Pancreas (tissue), 10 donors: ENCODE data around the gene DAZ3. TPM values are rescaled to one million over a fixed set of nuclear protein-coding genes. Genes with fewer than 3 reads are reported as not detected.
"Not testable (repeated sequence)": the region's sequence is repeated elsewhere in the genome, so short reads cannot be mapped to it uniquely, and the experiment has no call there.

ENCODE experiments used
- ATAC-seq, 4 donors: fragments of 200-7000 bp; cut with Tn5 transposase; one replicate each; pipeline versions ENCODE4 v1.8.0 to v1.9.1; 2020; ENCODE audit warnings: mild to moderate bottlenecking in 4 of 4, moderate library complexity in 4 of 4
- DNase-seq, 6 donors: peaks; one replicate each; pipeline ENCODE4 v3.0.0-alpha.2; 2020
- FAIRE-seq: peaks from 2 replicates; lab custom pipeline; 2012; peaks lifted over from hg19 to GRCh38; lab: Jason Lieb, UNC
- H3K27ac ChIP-seq, 4 donors: fragments of 200-600 bp; sonication (generic); 1 replicate in 3 of 4; 2 replicates in 1 of 4; pipeline versions ENCODE4 v1.5.0 to v1.8.0; 2020
- H3K27me3 ChIP-seq, 4 donors: fragments of 200-600 bp; one replicate each; pipeline ENCODE4 v1.8.0; 2021
- H3K36me3 ChIP-seq, 3 donors: fragments of 200-600 bp; sonication (generic) in 1 of 3; one replicate each; pipeline versions ENCODE4 v1.5.0 to v1.8.0; 2020 to 2021
- H3K4me1 ChIP-seq, 3 donors: fragments of 200-600 bp; one replicate each; pipeline ENCODE4 v1.8.0; 2021
- H3K4me3 ChIP-seq, 4 donors: fragments of 200-600 bp; sonication (generic) in 2 of 4; one replicate each; pipeline versions ENCODE4 v1.5.0 to v1.8.0; 2020 to 2021
- H3K9me3 ChIP-seq, 4 donors: fragments of 200-600 bp; one replicate each; pipeline ENCODE4 v1.8.0; 2021
- WGBS, 2 donors: extraction: QIAGEN DNeasy Blood & Tissue Kit; methylation state at CpG; one replicate each; pipeline ENCODE4 v1.1.7; 2013; 5-methylcytosine and 5-hydroxymethylcytosine counted together
- intact Hi-C, 3 donors: fragments of 100-400 bp; cut with DNase I; formaldehyde crosslinking; loops; one replicate each; pipeline versions ENCODE4 v1.11.1 to v1.14.2; 2022
- polyA plus RNA-seq, 2 donors: library from polyadenylated mRNA; stranded (reverse); fragments of 200-250 nt; gene quantifications; one replicate each; pipeline ENCODE4 v1.2.3, GENCODE V29; 2013
- total RNA-seq, 6 donors: library from RNA; stranded (reverse); fragmentation: NEBNext Ultra II Directional in 4 of 6; extraction: Animal tissue kit (Norgen Biotek cat#: 25700) in 4 of 6; gene quantifications; one replicate each; pipeline versions ENCODE4 v1.2.1 to v1.2.4, GENCODE V29; 2021 to 2023
- donor health status: healthy with polysubstance abuse.
- donor health status: DM: no; HTN: no; CAD: no; lungs with moderate emphysema.
- donor health status: DM: no; HTN: no; CAD: no.
- donor health status: control.
- donor health status: control.
- donor health status: Bipolar disorder and iron deficiency.
- donor health status: DM: yes; HTN: yes; CAD: no.
- donor health status: DM: no; HTN: no; CAD: no.
- donor health status: DM: no; HTN: no; CAD: no.
- donor health status: DM: yes; HTN: yes; CAD: no.

Gene DAZ3, protein sequence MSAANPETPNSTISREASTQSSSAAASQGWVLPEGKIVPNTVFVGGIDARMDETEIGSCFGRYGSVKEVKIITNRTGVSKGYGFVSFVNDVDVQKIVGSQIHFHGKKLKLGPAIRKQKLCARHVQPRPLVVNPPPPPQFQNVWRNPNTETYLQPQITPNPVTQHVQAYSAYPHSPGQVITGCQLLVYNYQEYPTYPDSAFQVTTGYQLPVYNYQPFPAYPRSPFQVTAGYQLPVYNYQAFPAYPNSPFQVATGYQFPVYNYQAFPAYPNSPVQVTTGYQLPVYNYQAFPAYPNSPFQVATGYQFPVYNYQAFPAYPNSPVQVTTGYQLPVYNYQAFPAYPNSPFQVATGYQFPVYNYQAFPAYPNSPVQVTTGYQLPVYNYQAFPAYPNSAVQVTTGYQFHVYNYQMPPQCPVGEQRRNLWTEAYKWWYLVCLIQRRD
- total RNA-seq: not detected
- not detected for polyA plus RNA-seq

DNA sequence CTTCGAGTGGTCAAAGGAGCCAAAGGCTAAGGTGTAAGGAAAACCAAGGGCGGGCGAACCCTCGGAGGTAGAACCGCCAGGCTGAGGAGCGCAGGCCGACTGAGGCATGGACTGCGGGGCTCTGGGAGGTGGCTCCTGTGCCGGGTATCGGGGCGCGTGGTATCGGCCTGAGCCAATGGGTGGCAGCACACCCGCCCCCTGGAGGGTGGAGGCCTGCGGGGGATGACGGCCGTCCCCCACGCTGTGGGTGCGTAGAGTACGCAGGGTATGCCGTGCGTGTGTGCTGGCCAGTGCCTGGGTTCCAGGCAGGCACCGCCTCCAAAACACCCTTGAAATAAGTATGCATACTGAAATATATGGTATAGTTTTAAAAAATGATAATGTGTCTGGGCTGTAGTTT, at the start of gene DAZ3:
DAZ3 (minus strand) TSS at position 101 of the 400 bp plus-strand sequence. CDS start 208 bp downstream, outside the sequence.
- H3K36me3 ChIP-seq, ATAC-seq, H3K27ac ChIP-seq, DNase-seq, H3K4me3 ChIP-seq, H3K9me3 ChIP-seq, FAIRE-seq, H3K4me1 ChIP-seq, H3K27me3 ChIP-seq, intact Hi-C loops: not testable (repeated sequence)
- no CpG with 5 or more reads among the region's 23 CpGs for WGBS, 2 donors

DNA sequence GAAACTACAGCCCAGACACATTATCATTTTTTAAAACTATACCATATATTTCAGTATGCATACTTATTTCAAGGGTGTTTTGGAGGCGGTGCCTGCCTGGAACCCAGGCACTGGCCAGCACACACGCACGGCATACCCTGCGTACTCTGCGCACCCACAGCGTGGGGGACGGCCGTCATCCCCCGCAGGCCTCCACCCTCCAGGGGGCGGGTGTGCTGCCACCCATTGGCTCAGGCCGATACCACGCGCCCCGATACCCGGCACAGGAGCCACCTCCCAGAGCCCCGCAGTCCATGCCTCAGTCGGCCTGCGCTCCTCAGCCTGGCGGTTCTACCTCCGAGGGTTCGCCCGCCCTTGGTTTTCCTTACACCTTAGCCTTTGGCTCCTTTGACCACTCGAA, 20.4 kb upstream of the DAZ3 start, which contains the start of gene DAZ4:
DAZ4 (plus strand) TSS at position 301 of the 400 bp plus-strand sequence. CDS start 208 bp downstream, outside the sequence.
- H3K27me3 ChIP-seq, H3K36me3 ChIP-seq, H3K4me3 ChIP-seq, ATAC-seq, FAIRE-seq, H3K4me1 ChIP-seq, intact Hi-C loops, H3K27ac ChIP-seq, DNase-seq, H3K9me3 ChIP-seq: not testable (repeated sequence)
- 95% methylated on average over 8 of the region's 23 CpGs; no CpG with 5 or more reads in 1 of the 2 donors for whole genome bisulfite sequencing, 2 donors

DNA sequence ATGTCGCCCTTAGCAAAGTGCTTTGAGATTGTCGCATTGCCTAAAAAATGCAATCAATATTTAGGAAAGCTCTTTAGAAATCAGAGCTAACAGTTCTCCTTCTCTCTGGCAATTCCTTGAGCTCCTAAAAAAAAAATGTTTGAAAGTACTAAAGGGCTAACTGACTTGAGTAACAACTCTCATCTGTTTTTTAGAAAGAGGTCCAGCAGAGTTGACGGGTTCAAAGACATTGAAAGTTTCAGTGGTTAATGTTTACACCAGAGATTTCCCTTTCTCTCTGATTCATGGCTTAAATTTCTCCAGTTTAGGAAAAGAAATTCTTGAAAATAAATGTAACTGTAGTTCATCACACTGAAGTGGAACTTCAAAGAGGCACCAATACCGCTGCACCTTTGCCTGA, 11.9 kb upstream of the DAZ3 start:
- H3K4me3 ChIP-seq, intact Hi-C loops, H3K4me1 ChIP-seq, H3K27ac ChIP-seq, ATAC-seq, H3K27me3 ChIP-seq, H3K9me3 ChIP-seq, H3K36me3 ChIP-seq, FAIRE-seq, DNase-seq: not testable (repeated sequence)
- no CpG with 5 or more reads among the region's 4 CpGs for WGBS, 2 donors

DNA sequence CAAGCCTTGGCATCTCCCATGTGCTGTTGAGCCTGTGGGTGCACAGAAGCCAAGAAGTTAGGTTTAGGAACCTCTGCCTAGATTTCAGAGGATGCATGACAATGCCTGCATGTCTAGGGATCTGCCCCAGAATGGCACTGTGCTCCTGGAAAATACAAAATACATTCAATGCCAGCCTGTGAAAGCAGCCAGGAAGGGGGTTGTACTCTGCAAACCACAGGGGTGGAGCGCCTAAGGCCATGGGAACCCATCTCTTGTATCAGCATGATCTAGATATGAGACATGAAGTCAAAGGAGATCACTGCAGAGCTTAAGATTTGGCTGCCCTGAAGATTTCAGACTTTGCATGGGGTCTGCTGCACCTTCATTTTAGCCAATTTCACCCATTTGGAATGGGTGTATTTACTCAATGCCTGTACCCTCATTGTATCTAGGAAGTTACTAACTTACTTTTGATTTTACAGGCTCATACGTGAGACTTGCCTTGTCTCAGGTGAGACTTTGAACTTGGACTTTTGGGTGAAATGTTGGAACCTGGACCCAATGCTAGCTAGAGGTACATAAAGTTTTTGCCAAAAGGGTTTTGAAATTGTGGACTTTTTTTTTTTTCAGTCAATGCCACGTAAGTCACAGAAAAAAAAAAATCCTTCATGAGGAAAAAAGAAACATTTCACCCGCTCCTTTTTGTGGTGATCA, 11.1 kb upstream of the DAZ3 start:
- DNase-seq, H3K27ac ChIP-seq, intact Hi-C loops, H3K36me3 ChIP-seq, ATAC-seq, H3K9me3 ChIP-seq, H3K27me3 ChIP-seq, FAIRE-seq, H3K4me1 ChIP-seq, H3K4me3 ChIP-seq: not testable (repeated sequence)
- WGBS, 2 donors: 7% methylated on average over 1 of the region's 4 CpGs; no CpG with 5 or more reads in 1 of the 2 donors

DNA sequence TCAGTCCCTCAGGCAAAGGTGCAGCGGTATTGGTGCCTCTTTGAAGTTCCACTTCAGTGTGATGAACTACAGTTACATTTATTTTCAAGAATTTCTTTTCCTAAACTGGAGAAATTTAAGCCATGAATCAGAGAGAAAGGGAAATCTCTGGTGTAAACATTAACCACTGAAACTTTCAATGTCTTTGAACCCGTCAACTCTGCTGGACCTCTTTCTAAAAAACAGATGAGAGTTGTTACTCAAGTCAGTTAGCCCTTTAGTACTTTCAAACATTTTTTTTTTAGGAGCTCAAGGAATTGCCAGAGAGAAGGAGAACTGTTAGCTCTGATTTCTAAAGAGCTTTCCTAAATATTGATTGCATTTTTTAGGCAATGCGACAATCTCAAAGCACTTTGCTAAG, 8.6 kb upstream of the DAZ3 start:
- WGBS, 2 donors: no CpG with 5 or more reads among the region's 3 CpGs

More for the DNA sequence above, 8.6 kb upstream of the DAZ3 start:
- DNase-seq, H3K27ac ChIP-seq, H3K27me3 ChIP-seq, ATAC-seq, H3K4me3 ChIP-seq, FAIRE-seq, intact Hi-C loops, H3K9me3 ChIP-seq, H3K36me3 ChIP-seq, H3K4me1 ChIP-seq: not testable (repeated sequence)

Other genes with a start within 250 kb of the DAZ3 start
- not detected for gene BPY2B, start 195.4 kb downstream of the DAZ3 start, total RNA-seq
- gene BPY2B, start 195.4 kb downstream of the DAZ3 start, polyA plus RNA-seq: not detected
- gene DAZ4, start 20.5 kb upstream of the DAZ3 start, total RNA-seq: not detected
- gene DAZ4, start 20.5 kb upstream of the DAZ3 start, polyA plus RNA-seq: not detected
- not detected for gene BPY2C, start 238.7 kb upstream of the DAZ3 start, total RNA-seq
- gene BPY2C, start 238.7 kb upstream of the DAZ3 start, polyA plus RNA-seq: not detected